ENCODE measurements around the gene STPG1. TPM values are rescaled to one million over a fixed set of nuclear protein-coding genes. Genes with fewer than 3 reads are reported as not detected.

Gene STPG1
- total RNA-seq, 2 donors from 2014 or later, result 9.8 to 10.8 TPM

GRCh38 chr1:24420547-24420946, 7.0 kb upstream of the STPG1 start:
- Histone ChIP-seq H3K9me3 (no peaks in the 10 kb centered on the region), H3K27me3 (replicated peaks; ENCODE audit: insufficient read depth) (no peaks in the 10 kb centered on the region), H3K4me3 (no peak overlapping the region), H3K36me3 (no peaks in the 10 kb centered on the region), H3K27ac (peak overlapping the region in 1 of 2 donors; percentile 82), H3K4me1 (replicated peaks) (no peaks in the 10 kb centered on the region)
- DNase-seq (ENCODE audit: low spot score), result no peak
- intact Hi-C loops (cut with DNase I), result no loop called here
- no peak for TF ChIP-seq POLR2AphosphoS5 (IDR thresholded peaks at IDR 0.05)
- TF ChIP-seq POLR2A (IDR thresholded peaks at IDR 0.05), result no peak
- no peak for TF ChIP-seq CTCF (IDR thresholded peaks at IDR 0.05)
- WGBS, result 64% methylated on average over 4 of the region's 4 CpGs

- 40% methylated on average over 14 of the region's 14 CpGs for WGBS
- TF ChIP-seq CTCF (IDR thresholded peaks at IDR 0.05), result no peak
- peak; percentile 83 for TF ChIP-seq POLR2AphosphoS5 (IDR thresholded peaks at IDR 0.05)
- Histone ChIP-seq H3K36me3 (no peaks in the 10 kb centered on the region), H3K9me3 (no peaks in the 10 kb centered on the region), H3K27me3 (replicated peaks; ENCODE audit: insufficient read depth) (no peaks in the 10 kb centered on the region), H3K4me1 (replicated peaks) (no peaks in the 10 kb centered on the region), H3K4me3 (peak overlapping the region in 1 of 2 donors; percentile 57), H3K27ac (peak overlapping the region; percentile 66 to 82)
- peak; percentile 87 for DNase-seq (ENCODE audit: low spot score)
- intact Hi-C loops (cut with DNase I), result loop anchor here (10.0 kb wide), 1 partner anchor 406 kb away; no protein-coding TSS in a partner anchor
These were observed 5.5 kb upstream of the STPG1 start for GRCh38 chr1:24418898-24419628.

- TF ChIP-seq POLR2A (IDR thresholded peaks at IDR 0.05), result no peak
- TF ChIP-seq POLR2AphosphoS5 (IDR thresholded peaks at IDR 0.05), result peak; percentile 46
- Histone ChIP-seq H3K36me3 (no peaks in the 10 kb centered on the region), H3K9me3 (no peaks in the 10 kb centered on the region), H3K4me3 (peak overlapping the region; percentile 54 to 57), H3K4me1 (replicated peaks) (no peaks in the 10 kb centered on the region), H3K27ac (peak overlapping the region; percentile 66 to 82), H3K27me3 (replicated peaks; ENCODE audit: insufficient read depth) (no peaks in the 10 kb centered on the region)
- 62% methylated on average over 1 of the region's 1 CpG for WGBS
- intact Hi-C loops (cut with DNase I), result loop anchor here (10.0 kb wide), 1 partner anchor 407 kb away; no protein-coding TSS in a partner anchor
- no peak for DNase-seq (ENCODE audit: low spot score)
These were observed 4.1 kb upstream of the STPG1 start for GRCh38 chr1:24417681-24418080.

GRCh38 chr1:24416666-24417391, 3.2 kb upstream of the STPG1 start:
- Histone ChIP-seq H3K9me3 (no peaks in the 10 kb centered on the region), H3K27ac (peak overlapping the region; percentile 66 to 82), H3K4me1 (replicated peaks) (no peaks in the 10 kb centered on the region), H3K4me3 (peak overlapping the region; percentile 54 to 57), H3K36me3 (no peaks in the 10 kb centered on the region), H3K27me3 (replicated peaks; ENCODE audit: insufficient read depth) (no peaks in the 10 kb centered on the region)
- no peak for TF ChIP-seq CTCF (IDR thresholded peaks at IDR 0.05)
- TF ChIP-seq POLR2A (IDR thresholded peaks at IDR 0.05), result peak; percentile 4
- intact Hi-C loops (cut with DNase I), result loop anchor here (10.0 kb wide), 1 partner anchor 408 kb away; no protein-coding TSS in a partner anchor
- no peak for DNase-seq (ENCODE audit: low spot score)
- 58% methylated on average over 10 of the region's 10 CpGs for WGBS

- intact Hi-C loops (cut with DNase I), result loop anchor here (10.0 kb wide), 1 partner anchor 409 kb away; no protein-coding TSS in a partner anchor
- DNase-seq (ENCODE audit: low spot score), result peak; percentile 34
- H3K27ac ChIP-seq, result peak overlapping the region; percentile 66 to 82
These were observed 2.5 kb upstream of the STPG1 start for GRCh38 chr1:24415910-24416665.

More at GRCh38 chr1:24415910-24416665, 2.5 kb upstream of the STPG1 start:
- Histone ChIP-seq H3K36me3 (no peaks in the 10 kb centered on the region), H3K4me3 (peak overlapping the region; percentile 54 to 57), H3K4me1 (replicated peaks) (no peaks in the 10 kb centered on the region), H3K27me3 (replicated peaks; ENCODE audit: insufficient read depth) (no peaks in the 10 kb centered on the region), H3K9me3 (no peaks in the 10 kb centered on the region)
- TF ChIP-seq POLR2AphosphoS5 (IDR thresholded peaks at IDR 0.05) (no peak), POLR2A (IDR thresholded peaks at IDR 0.05) (no peak), CTCF (IDR thresholded peaks at IDR 0.05) (no peak)
- WGBS, result 3% methylated on average over 35 of the region's 35 CpGs
